GM19463 (cell line): ENCODE measurements around the gene ZNF490.
"Not testable (repeated sequence)": the region's sequence is repeated elsewhere in the genome, so short reads cannot be mapped to it uniquely, and the experiment has no call there.

Experiments used
- ATAC-seq: cut with Tn5 transposase; IDR thresholded peaks from one replicate; pipeline ENCODE4 v1.9.1; 2021; ENCODE audit warnings: mild to moderate bottlenecking, moderate library complexity; ENCODE audit not compliant: unreplicated experiment

The ZNF490 gene

DNA sequence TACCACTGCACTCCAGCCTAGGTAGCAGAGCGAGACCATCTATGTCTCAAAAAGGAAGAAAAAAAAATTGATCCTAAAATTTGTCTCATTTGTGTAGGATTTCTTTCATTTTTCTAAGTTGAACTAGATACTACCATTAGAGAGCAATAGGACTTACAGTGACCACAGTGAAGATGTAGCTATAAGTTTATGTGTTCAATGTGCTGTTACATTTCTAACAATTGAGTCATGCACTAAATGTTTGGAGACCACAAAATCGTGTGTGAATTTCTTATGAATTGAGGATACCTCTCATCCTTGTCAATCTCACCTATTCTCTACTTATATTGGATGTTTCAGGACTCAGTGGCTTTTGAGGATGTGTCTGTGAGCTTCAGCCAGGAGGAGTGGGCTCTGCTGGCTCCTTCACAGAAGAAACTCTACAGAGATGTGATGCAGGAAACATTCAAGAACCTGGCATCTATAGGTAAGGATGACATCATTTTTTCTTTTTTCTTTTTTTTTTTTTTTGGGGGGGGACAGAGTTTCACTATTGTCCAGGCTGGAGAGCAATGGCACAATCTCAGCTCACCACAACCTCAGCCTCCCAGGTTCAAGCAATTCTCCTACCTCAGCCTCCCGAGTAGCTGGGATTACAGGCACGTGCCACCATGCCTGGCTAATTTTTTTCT is 12.9 kb upstream of the ZNF490 start:
- no peak for ATAC-seq

DNA sequence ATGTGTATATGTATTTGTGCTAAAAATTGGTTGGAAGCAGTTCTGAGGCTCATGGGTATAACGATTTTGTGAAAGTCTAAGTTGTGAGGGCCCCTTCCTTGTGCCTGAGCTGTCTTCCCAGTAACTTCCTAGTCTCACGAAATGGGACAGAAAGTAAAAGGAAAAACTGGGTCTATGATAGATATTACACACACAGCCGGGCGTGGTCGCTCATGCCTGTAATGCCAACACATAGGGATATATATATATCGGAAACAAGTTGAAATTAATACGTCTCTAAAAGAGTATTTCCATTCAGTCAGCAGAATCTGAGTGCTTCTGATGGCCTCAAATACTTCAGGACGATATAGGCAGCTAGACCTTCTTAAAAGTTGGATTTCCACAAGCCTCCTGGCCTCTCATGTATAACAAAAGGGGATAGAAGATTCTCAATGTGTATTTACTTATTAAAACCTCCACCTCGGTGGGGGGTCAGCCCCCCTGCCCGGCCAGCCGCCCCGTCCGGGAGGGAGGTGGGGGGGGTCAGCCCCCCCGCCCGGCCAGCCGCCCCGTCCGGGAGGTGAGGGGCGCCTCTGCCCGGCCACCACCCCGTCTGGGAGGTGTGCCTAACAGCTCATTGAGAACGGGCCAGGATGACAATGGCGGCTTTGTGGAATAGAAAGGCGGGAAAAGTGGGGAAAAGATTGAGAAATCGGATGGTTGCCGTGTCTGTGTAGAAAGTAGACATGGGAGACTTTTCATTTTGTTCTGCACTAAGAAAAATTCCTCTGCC is 10.8 kb upstream of the ZNF490 start:
- not testable (repeated sequence) for ATAC-seq

DNA sequence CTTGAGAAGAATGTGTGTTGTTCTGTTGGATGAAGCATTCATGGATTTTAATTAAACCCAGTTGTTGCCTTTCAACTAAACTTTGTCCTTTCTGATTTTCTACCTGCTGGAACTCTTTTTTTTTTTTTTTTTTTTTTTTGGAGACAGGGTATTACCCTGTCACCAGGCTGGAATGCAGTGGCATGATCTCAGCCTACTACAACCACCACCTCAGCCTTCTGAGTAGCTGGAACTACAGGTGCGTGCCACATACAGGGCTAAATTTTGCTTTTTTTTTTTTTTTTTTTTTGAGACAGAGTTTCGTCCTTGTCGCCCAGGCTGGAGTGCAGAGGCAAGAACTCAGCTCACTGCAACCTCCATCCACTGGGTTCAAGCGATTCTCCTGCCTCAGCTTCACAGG is 7.0 kb upstream of the ZNF490 start:
- no peak for ATAC-seq

DNA sequence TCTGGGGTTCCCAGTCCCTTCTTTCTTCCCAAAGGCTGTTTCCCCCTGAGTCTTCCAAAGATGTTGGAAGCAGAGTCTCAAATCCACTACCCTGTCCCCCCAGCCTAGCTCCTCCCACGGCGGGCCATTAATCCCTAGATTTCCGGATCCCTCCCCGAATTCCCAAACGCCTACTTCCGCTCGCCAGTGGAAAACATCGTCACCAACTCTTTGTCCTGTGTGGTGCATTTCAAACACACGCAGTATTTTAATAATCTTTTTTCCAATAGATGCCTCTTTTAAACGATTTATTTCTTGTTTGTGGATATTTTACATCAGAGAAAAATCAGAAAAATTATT is 717 bp upstream of the ZNF490 start:
- ATAC-seq, result no peak

DNA sequence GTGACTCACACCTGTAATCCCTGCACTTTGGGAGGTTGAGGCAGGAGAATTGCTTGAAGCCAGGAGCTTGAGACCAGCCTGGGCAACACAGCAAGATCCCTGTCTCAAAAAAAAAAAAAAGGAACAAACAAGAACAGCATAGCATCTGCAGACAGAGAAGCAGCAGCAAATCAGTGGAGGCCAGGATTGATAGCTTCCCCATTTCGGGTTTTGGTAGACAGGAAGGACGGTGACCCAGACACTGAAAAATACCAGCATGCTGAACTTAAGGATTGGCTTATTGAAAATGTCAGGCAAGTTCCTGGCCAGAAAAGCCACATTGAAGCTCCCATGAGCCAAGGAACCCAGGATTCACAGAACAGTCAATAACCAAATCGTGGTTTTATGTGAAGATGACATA is 3.0 kb downstream of the ZNF490 start:
- no peak for ATAC-seq

DNA sequence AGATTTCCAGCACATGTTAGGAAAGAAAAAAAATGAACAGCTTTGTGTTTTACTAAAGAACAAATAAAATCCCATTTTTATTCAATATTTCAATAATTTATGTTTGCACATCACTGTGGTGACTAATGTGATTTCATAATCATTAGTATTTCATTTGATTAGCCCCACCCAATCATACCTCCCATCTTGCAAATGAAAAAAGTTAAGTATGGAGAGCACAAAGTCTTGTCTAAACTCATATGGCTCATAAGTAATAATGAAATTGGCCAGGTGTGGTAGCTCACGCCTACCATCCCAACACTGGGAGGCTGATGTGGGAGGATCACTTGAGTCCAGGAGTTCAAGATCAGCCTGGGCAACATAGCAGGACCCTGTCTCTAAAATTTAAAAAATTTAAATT is 3.8 kb downstream of the ZNF490 start:
- no peak for ATAC-seq

DNA sequence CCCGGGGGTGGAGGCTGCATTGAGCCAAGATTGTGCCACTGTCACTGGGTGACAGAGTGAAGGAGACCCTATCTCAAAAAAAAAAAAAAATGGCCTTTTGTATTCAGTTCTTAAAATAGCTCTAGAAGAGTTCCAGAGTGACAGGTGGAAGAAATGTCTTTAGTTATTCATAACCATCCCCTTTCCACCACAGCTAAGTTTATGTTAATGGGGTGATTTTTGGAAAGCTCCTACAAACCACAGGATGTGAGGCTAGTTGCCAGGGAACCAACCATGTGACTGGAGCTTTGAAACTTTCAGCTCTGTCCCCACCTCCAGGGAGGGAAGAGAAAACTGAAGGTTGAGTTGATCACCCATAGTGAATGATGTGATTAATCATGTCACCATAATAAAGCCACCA is 6.9 kb downstream of the ZNF490 start:
- ATAC-seq, result no peak

- ATAC-seq, result no peak
Measured at GRCh38 chr19:12597594-12597993, 13.0 kb downstream of the ZNF490 start.

- ATAC-seq, result no peak
Measured at GRCh38 chr19:12596927-12597548, 13.6 kb downstream of the ZNF490 start.

GRCh38 chr19:12596485-12596884 is 14.1 kb downstream of the ZNF490 start:
- no peak for ATAC-seq

- no peak for ATAC-seq
Measured at GRCh38 chr19:12581100-12581499, 29.5 kb downstream of the ZNF490 start.

DNA sequence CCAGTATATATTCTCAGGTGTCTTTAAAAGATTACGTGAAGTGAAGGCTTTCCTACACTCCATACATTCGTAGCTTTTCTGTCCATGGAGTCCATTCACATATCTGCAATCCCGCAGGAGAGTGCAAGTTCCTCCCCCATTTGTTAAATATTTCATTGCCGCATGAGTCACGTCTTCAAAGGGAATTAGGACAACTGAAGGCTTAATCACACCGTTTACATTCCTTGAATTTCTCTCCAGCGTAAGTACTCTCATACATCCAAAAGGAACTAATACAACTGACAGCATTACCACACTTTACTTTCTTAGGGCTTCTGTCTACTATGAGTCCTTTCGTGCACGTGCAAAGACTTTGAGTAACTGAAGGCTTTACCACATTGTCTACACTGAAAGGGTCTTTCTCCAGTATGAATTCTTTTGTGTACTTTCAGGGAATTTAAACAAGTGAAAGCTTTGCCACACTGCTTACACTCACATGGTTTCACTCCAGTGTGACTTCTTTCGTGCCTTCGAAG is 30.4 kb downstream of the ZNF490 start:
- no peak for ATAC-seq

- no peak for ATAC-seq
Measured at GRCh38 chr19:12578641-12579040, 32.0 kb downstream of the ZNF490 start.

DNA sequence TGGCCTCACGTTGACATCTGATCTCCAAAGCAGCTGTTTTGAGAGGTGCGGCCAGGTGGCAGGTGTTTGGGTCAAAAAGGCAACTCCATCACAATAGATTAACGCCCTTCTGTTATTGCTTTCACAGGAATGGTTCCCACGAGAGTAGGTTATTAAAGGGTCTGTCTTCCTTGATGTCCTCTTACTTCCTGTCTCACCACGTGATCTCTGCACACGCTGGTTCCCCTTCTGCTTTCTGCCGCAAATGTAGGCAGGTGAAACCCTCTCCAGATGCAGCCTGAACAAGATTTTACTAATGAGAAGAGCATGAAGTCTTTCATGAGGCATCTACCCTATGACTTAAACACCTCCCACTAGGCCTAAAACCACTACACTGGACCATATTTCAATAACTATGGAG is 36.6 kb downstream of the ZNF490 start:
- no peak for ATAC-seq

- no peak for ATAC-seq
Measured at GRCh38 chr19:12567951-12568350, 42.7 kb downstream of the ZNF490 start.

DNA sequence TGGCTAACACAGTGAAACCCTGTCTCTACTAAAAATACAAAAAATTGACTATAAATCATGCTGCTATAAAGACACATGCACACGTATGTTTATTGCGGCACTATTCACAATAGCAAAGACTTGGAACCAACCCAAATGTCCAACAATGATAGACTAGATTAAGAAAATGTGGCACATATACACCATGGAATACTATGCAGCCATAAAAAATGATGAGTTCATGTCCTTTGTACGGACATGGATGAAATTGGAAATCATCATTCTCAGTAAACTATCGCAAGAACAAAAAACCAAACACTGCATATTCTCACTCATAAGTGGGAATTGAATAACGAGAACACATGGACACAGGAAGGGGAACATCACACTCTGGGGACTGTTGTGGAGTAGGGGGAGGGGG is 44.2 kb downstream of the ZNF490 start:
- not testable (repeated sequence) for ATAC-seq

DNA sequence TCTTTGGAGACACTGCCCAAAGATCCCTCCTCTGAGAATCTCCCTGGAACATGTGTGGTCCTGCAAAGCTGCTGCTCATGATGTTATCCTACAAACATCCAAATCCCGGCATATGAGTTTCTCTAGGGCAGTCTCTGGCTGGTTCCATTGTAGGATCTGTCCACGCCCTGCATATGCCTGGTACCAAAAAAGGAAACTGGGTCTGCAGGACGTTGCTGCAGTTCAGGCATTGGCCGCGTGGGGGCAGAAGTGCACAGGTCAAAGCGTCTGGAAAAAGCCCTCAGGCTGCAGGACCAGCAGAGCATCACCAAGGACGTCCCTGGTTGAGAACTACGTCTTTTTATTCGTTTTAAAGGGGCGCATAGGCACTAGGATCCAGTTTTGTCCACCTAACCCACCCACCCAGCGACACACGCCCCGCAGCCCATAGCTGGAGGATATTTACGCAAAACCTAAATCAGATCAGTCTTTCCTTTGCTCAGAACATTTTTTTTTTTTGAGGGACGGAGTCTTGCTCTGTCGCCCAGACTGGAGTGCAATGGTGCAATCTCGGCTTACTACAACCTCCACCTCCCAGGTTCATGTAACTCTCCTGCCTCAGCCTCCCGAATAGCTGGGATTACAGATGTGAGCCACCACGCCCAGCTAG is 46.5 kb downstream of the ZNF490 start:
- ATAC-seq, result no peak

GRCh38 chr19:12555456-12555930 is 55.1 kb downstream of the ZNF490 start:
- no peak for ATAC-seq

- ATAC-seq, result peak; percentile 96
Measured at GRCh38 chr19:12551060-12551832, 59.4 kb downstream of the ZNF490 start, which contains the start of gene ZNF564. ZNF564 (minus strand) TSS chr19:12551482; CDS start chr19:12551332, 150 bp downstream.

GRCh38 chr19:12546903-12547302 is 63.7 kb downstream of the ZNF490 start:
- ATAC-seq, result no peak
